ENCODE data around the gene SLC24A3.

GRCh38 chr20:19527509-19527908 is 315.1 kb downstream of the SLC24A3 start:
- TF ChIP-seq, protein P1, sequence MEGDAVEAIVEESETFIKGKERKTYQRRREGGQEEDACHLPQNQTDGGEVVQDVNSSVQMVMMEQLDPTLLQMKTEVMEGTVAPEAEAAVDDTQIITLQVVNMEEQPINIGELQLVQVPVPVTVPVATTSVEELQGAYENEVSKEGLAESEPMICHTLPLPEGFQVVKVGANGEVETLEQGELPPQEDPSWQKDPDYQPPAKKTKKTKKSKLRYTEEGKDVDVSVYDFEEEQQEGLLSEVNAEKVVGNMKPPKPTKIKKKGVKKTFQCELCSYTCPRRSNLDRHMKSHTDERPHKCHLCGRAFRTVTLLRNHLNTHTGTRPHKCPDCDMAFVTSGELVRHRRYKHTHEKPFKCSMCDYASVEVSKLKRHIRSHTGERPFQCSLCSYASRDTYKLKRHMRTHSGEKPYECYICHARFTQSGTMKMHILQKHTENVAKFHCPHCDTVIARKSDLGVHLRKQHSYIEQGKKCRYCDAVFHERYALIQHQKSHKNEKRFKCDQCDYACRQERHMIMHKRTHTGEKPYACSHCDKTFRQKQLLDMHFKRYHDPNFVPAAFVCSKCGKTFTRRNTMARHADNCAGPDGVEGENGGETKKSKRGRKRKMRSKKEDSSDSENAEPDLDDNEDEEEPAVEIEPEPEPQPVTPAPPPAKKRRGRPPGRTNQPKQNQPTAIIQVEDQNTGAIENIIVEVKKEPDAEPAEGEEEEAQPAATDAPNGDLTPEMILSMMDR (conservative IDR thresholded peaks at IDR 0.05), result no peak
- no peak for TF ChIP-seq EZH2 (IDR thresholded peaks at IDR 0.05; ENCODE audit: low read depth)

Measured in PC-9 (cell line).